OCI-LY3 (cell line): Measurements from ENCODE around the gene BCKDK.

Experiments
- EZH2phosphoT487 ChIP-seq: fragments of 200-600 bp; shearing (Covaris generic); IDR thresholded peaks from 2 replicates; pipeline ENCODE4 v1.6.1; 2018; ENCODE audit warnings: antibody characterized with exemption, mixed run types, low read depth
- TF ChIP-seq, protein P1 (sequence below): fragments of 200-600, 300-600 bp; sonication (generic); IDR thresholded peaks from 2 replicates; pipeline ENCODE4 v1.5.1; 2014; ENCODE audit warnings: antibody characterized with exemption, low read length, low read depth

DNA sequence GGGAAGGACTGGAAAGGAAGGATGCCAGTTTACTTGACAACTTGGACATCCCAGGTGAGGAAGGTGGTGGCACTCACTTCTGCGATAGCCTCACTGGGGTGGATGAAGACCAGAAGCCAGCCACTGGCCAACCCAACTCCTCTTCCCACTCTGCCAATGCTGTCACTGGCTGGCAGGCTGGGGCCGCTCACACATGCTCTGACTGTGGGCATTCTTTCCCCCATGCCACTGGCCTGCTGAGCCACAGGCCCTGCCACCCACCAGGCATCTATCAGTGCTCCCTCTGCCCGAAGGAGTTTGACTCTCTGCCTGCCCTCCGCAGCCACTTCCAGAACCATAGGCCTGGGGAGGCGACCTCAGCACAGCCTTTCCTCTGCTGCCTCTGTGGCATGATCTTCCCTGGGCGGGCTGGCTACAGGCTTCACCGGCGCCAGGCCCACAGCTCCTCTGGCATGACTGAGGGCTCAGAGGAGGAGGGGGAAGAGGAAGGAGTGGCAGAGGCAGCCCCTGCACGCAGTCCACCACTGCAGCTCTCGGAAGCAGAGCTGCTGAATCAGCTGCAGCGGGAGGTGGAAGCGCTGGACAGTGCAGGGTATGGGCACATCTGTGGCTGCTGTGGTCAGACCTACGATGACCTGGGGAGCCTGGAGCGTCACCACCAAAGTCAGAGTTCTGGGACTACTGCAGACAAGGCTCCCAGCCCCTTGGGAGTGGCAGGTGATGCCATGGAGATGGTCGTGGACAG, 29.4 kb upstream of the BCKDK start:
- TF ChIP-seq, protein P1, sequence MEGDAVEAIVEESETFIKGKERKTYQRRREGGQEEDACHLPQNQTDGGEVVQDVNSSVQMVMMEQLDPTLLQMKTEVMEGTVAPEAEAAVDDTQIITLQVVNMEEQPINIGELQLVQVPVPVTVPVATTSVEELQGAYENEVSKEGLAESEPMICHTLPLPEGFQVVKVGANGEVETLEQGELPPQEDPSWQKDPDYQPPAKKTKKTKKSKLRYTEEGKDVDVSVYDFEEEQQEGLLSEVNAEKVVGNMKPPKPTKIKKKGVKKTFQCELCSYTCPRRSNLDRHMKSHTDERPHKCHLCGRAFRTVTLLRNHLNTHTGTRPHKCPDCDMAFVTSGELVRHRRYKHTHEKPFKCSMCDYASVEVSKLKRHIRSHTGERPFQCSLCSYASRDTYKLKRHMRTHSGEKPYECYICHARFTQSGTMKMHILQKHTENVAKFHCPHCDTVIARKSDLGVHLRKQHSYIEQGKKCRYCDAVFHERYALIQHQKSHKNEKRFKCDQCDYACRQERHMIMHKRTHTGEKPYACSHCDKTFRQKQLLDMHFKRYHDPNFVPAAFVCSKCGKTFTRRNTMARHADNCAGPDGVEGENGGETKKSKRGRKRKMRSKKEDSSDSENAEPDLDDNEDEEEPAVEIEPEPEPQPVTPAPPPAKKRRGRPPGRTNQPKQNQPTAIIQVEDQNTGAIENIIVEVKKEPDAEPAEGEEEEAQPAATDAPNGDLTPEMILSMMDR = no peak
- no peak for TF ChIP-seq EZH2phosphoT487
